ENCODE data around the gene GNAS-AS1.

The GNAS-AS1 gene

DNA sequence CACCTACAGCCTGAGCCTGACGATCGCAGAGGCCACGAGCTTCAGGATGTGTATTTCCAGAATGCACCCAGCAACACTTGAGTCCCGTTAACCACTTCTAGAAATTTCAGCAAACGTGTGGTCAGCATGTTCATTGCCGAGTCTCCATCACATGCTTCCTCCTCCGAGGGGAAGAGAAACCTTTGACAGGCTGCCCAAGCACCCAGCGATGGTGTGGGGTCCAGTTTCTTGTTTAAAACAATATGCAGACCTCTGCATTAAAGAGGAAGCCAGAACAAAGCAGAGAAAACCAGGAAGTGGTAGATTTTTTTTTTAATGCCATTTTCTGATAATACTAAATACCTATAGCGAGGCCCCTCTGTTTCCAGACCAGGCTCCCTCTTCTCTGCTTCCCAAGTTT is 71.9 kb downstream of the GNAS-AS1 start:
- no peak for DNase-seq (ENCODE audit: low spot score)

GRCh38 chr20:58777657-58778056 is 73.0 kb downstream of the GNAS-AS1 start:
- no peak for DNase-seq (ENCODE audit: low spot score)

DNA sequence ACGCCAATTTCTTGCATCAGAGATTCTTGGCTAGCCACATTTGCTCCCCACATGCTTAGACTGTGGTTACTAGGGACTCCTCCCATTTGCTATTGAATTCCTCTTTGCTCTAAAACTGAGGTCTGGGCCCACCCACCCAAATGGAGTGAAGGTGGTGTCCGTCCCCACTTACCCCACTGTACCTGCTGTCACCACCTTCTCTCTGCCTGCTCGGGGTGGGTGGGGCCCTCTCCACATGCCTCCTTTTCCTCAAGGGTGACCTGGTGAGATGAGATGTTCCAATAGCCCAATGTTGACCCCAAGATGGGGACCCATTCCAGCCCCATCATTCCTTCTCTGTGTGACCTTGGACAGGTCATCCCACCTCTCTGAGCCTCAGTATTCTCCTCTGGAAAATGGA is 74.6 kb downstream of the GNAS-AS1 start:
- DNase-seq (ENCODE audit: low spot score) = no peak

- no peak for DNase-seq (ENCODE audit: low spot score)
Observed at GRCh38 chr20:58775371-58775770, 75.3 kb downstream of the GNAS-AS1 start.

GRCh38 chr20:58774667-58775263 is 75.9 kb downstream of the GNAS-AS1 start:
- no peak for DNase-seq (ENCODE audit: low spot score)

DNA sequence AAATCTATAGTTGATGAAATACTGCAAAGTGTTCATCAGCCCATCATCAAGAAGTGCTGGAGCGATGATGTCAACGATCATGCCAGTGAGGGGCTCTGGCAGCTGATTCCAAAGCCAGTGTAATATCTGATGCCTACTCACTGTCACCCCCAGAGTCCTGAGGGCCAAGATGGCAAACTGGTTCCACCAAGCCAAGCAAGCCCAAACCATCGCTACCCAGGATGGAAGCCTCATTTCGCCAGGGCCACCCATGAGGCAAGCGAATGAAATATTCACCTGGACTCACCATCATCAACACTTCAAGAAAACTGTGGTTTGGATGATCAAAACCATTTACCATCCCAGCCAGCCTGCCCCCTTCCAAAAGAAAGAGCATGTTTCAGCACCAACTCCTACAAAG is 76.5 kb downstream of the GNAS-AS1 start:
- DNase-seq (ENCODE audit: low spot score) = no peak

DNA sequence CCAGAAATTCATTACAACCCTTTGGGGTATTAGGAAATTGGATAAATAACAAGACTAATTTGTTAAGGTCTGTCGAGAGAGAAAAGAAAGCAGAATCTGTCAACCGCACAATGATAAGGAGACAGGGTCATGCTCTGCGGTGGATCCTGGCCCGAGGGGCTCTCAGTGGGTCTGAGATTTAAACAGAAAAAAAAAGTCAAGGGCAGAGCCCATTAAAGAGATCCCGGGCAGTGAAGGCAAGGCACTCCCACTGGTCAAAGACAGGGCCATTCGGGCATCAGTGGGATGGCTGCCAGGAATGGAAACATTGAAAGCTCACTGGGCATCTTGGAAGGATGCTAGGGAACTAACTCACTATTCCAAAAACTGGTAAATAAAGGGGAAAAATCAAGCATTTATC is 77.9 kb downstream of the GNAS-AS1 start:
- DNase-seq (ENCODE audit: low spot score) = no peak
